ENCODE data around the gene NCAPD2. TPM values are rescaled to one million over a fixed set of nuclear protein-coding genes. Genes with fewer than 3 reads are reported as not detected.
"Not testable (repeated sequence)": the region's sequence is repeated elsewhere in the genome, so short reads cannot be mapped to it uniquely, and the experiment has no call there.

NCAPD2 gene
- total RNA-seq, 1 experiment from 2014 or later: 117 TPM

GRCh38 chr12:6465467-6466183 is 28.3 kb upstream of the NCAPD2 start:
- DNase-seq (ENCODE audit: low read depth): peak; percentile 67

GRCh38 chr12:6466184-6466573 is 27.7 kb upstream of the NCAPD2 start:
- DNase-seq (ENCODE audit: low read depth): no peak

GRCh38 chr12:6466751-6467150 is 27.2 kb upstream of the NCAPD2 start:
- DNase-seq (ENCODE audit: low read depth): not testable (repeated sequence)

- DNase-seq (ENCODE audit: low read depth): not testable (repeated sequence)
These were observed 26.2 kb upstream of the NCAPD2 start for GRCh38 chr12:6467571-6468282.

GRCh38 chr12:6468283-6468575 is 25.7 kb upstream of the NCAPD2 start:
- DNase-seq (ENCODE audit: low read depth): peak; percentile 30

- no peak for DNase-seq (ENCODE audit: low read depth)
These were observed 24.8 kb upstream of the NCAPD2 start for GRCh38 chr12:6469092-6469491.

GRCh38 chr12:6469609-6470374 is 24.1 kb upstream of the NCAPD2 start:
- no peak for DNase-seq (ENCODE audit: low read depth)

- DNase-seq (ENCODE audit: low read depth): peak; percentile 96
These were observed 23.3 kb upstream of the NCAPD2 start, which contains the start of gene VAMP1 for GRCh38 chr12:6470375-6471163. Gene VAMP1, minus strand, starts transcription at chr12:6470677. Its CDS starts 146 bp downstream, at chr12:6470531.

GRCh38 chr12:6471989-6472360 is 21.9 kb upstream of the NCAPD2 start:
- peak; percentile 46 for DNase-seq (ENCODE audit: low read depth)

GRCh38 chr12:6472491-6472890 is 21.4 kb upstream of the NCAPD2 start:
- DNase-seq (ENCODE audit: low read depth): no peak

- not testable (repeated sequence) for DNase-seq (ENCODE audit: low read depth)
These were observed 18.5 kb upstream of the NCAPD2 start for GRCh38 chr12:6475233-6475975.

GRCh38 chr12:6476489-6476888 is 17.4 kb upstream of the NCAPD2 start:
- DNase-seq (ENCODE audit: low read depth): peak; percentile 92

GRCh38 chr12:6477601-6478377 is 16.1 kb upstream of the NCAPD2 start:
- DNase-seq (ENCODE audit: low read depth): not testable (repeated sequence)

- no peak for DNase-seq (ENCODE audit: low read depth)
These were observed 15.5 kb upstream of the NCAPD2 start for GRCh38 chr12:6478416-6478815.

- no peak for DNase-seq (ENCODE audit: low read depth)
These were observed 5.7 kb upstream of the NCAPD2 start for GRCh38 chr12:6488240-6488639.

GRCh38 chr12:6489449-6489848 is 4.5 kb upstream of the NCAPD2 start:
- DNase-seq (ENCODE audit: low read depth): no peak

- not testable (repeated sequence) for DNase-seq (ENCODE audit: low read depth)
These were observed 3.2 kb upstream of the NCAPD2 start for GRCh38 chr12:6490673-6491072.

GRCh38 chr12:6492838-6493496 is 935 bp upstream of the NCAPD2 start, which contains the start of gene MRPL51:
Gene MRPL51, minus strand, starts transcription at chr12:6493262. Its CDS starts 126 bp downstream, at chr12:6493136.
- DNase-seq (ENCODE audit: low read depth): peak; percentile 93

- DNase-seq (ENCODE audit: low read depth): no peak
These were observed 399 bp downstream of the NCAPD2 start for GRCh38 chr12:6494258-6494743.

All from M059J (cell line).